Neural progenitor cell (in vitro differentiated cells): Measurements from ENCODE around the gene NCOA3. TPM values are rescaled to one million over a fixed set of nuclear protein-coding genes. Genes with fewer than 3 reads are reported as not detected.

Experiments used
- DNase-seq: peaks from one replicate; pipeline ENCODE4 v3.0.0-alpha.2; 2016; ENCODE audit warnings: low spot score
- H2AFZ ChIP-seq: fragments of 200-600 bp; sonication (generic); replicated peaks from 2 replicates; pipeline ENCODE4 v1.6.1; 2016; ENCODE audit warnings: antibody characterized with exemption
- H3F3A ChIP-seq: fragments of 200-600 bp; sonication (generic); 2 replicates; pipeline ENCODE4 v1.6.1; 2016; ENCODE audit warnings: antibody characterized with exemption, low read depth
- H3K27ac ChIP-seq: fragments of 200-600 bp; sonication (generic); 2 replicates; pipeline ENCODE4 v1.5.1; 2016; ENCODE audit warnings: mild to moderate bottlenecking
- H3K27me3 ChIP-seq: fragments of 200-600 bp; sonication (generic); 2 replicates; pipeline ENCODE4 v1.6.1; 2016; ENCODE audit warnings: mild to moderate bottlenecking, moderate library complexity
- H3K36me3 ChIP-seq: fragments of 200-600 bp; sonication (generic); 2 replicates; pipeline ENCODE4 v1.5.1; 2016
- H3K4me1 ChIP-seq: fragments of 200-600 bp; sonication (generic); 2 replicates; pipeline ENCODE4 v1.6.1; 2016; ENCODE audit warnings: mixed run types
- H3K4me2 ChIP-seq: fragments of 200-600 bp; sonication (generic); 2 replicates; pipeline ENCODE4 v1.6.1; 2016
- H3K4me3 ChIP-seq: fragments of 200-600 bp; sonication (generic); 2 replicates; pipeline ENCODE4 v1.5.1; 2016
- H3K79me2 ChIP-seq: fragments of 200-600 bp; sonication (generic); 2 replicates; pipeline ENCODE4 v1.6.1; 2016; ENCODE audit warnings: low read depth
- H3K9ac ChIP-seq: fragments of 200-600 bp; sonication (generic); 2 replicates; pipeline ENCODE4 v1.6.1; 2016
- H3K9me3 ChIP-seq: fragments of 200-600 bp; sonication (generic); 2 replicates; pipeline ENCODE4 v1.5.1; 2016; ENCODE audit warnings: low read depth
- H4K20me1 ChIP-seq: fragments of 200-600 bp; sonication (generic); 2 replicates; pipeline ENCODE4 v1.6.1; 2016; ENCODE audit warnings: low read depth
- H3K27ac Mint-ChIP-seq: 3 replicates; pipeline ENCODE4 v1.8.0; 2021; ENCODE audit warnings: mixed read lengths
- H3K27me3 Mint-ChIP-seq: 2 replicates; pipeline ENCODE4 v1.8.0; 2022; ENCODE audit warnings: low read depth, mild to moderate bottlenecking, inconsistent platforms, moderate library complexity, mixed read lengths; ENCODE audit not compliant: insufficient read depth
- H3K36me3 Mint-ChIP-seq: 3 replicates; pipeline ENCODE4 v1.8.0; 2021; ENCODE audit warnings: mixed read lengths
- H3K4me1 Mint-ChIP-seq: 3 replicates; pipeline ENCODE4 v1.8.0; 2021; ENCODE audit warnings: mixed read lengths
- H3K4me3 Mint-ChIP-seq: 3 replicates; pipeline ENCODE4 v1.8.0; 2021; ENCODE audit warnings: mild to moderate bottlenecking, moderate library complexity, mixed read lengths
- H3K9me3 Mint-ChIP-seq: 3 replicates; pipeline ENCODE4 v1.8.0; 2020; ENCODE audit warnings: mixed read lengths
- EZH2 ChIP-seq: fragments of 200-600 bp; sonication (generic); IDR thresholded peaks from 2 replicates; pipeline ENCODE4 v1.6.1; 2017; ENCODE audit warnings: antibody characterized with exemption, mild to moderate bottlenecking, moderate library complexity
- EZH2phosphoT487 ChIP-seq: fragments of 200-600 bp; sonication (generic); IDR thresholded peaks from 2 replicates; pipeline ENCODE4 v1.6.1; 2017; ENCODE audit warnings: antibody characterized with exemption
- total RNA-seq: library from RNA; depleted of rRNA; stranded (reverse); fragments of >200 nt; gene quantifications from 2 replicates; pipeline ENCODE4 v1.2.3, GENCODE V29; 2015; ENCODE audit warnings: low replicate concordance
- TF ChIP-seq, protein P1 (sequence below): fragments of 200-600 bp; sonication (generic); IDR thresholded peaks from 2 replicates; pipeline ENCODE4 v1.5.1; 2017; ENCODE audit warnings: antibody characterized with exemption, mild to moderate bottlenecking

The NCOA3 gene
- total RNA-seq, 1 donor from 2014 or later, result 64.5 TPM

DNA sequence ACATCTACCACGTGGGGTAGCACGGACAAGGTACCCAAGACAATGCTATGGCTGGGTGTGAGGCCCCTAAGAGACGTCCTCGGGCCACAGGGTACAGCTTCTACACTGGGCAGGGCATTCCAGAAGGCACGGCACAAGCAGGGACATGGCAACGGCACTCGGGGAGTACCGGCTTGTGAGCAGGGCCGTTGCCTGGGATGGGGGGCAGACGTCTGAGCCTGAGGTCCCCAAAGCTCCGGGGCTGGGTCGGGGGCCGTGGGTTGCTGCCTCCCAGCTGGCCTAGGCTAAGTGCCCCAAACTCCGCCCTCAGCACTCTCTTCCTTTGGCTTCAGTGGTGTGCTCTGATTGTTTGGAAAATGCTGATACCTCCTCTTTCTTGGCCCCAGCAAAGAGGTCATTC, 173.0 kb downstream of the NCOA3 start:
- H4K20me1 ChIP-seq, result no peaks in the 10 kb centered on the region
- no peaks in the 10 kb centered on the region for H3K79me2 ChIP-seq
- no peak overlapping the region for H2AFZ ChIP-seq
- Mint-ChIP-seq H3K4me1 (peaks cover 17% of the 10 kb centered on the region), H3K27ac (no peak overlapping the region), H3K36me3 (no peaks in the 10 kb centered on the region), H3K9me3 (no peaks in the 10 kb centered on the region), H3K27me3 (peaks cover 11% of the 10 kb centered on the region), H3K4me3 (no peak overlapping the region)
- TF ChIP-seq, protein P1, sequence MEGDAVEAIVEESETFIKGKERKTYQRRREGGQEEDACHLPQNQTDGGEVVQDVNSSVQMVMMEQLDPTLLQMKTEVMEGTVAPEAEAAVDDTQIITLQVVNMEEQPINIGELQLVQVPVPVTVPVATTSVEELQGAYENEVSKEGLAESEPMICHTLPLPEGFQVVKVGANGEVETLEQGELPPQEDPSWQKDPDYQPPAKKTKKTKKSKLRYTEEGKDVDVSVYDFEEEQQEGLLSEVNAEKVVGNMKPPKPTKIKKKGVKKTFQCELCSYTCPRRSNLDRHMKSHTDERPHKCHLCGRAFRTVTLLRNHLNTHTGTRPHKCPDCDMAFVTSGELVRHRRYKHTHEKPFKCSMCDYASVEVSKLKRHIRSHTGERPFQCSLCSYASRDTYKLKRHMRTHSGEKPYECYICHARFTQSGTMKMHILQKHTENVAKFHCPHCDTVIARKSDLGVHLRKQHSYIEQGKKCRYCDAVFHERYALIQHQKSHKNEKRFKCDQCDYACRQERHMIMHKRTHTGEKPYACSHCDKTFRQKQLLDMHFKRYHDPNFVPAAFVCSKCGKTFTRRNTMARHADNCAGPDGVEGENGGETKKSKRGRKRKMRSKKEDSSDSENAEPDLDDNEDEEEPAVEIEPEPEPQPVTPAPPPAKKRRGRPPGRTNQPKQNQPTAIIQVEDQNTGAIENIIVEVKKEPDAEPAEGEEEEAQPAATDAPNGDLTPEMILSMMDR, result no peak
- TF ChIP-seq EZH2phosphoT487, result no peak
- H3K9ac ChIP-seq, result no peak overlapping the region
- H3K36me3 ChIP-seq, result no peaks in the 10 kb centered on the region
- H3K4me3 ChIP-seq, result no peak overlapping the region
- no peaks in the 10 kb centered on the region for H3K27me3 ChIP-seq
- H3F3A ChIP-seq, result no peaks in the 10 kb centered on the region
- H3K4me1 ChIP-seq, result no peaks in the 10 kb centered on the region
- DNase-seq, result no peak
- H3K9me3 ChIP-seq, result no peaks in the 10 kb centered on the region
- H3K4me2 ChIP-seq, result no peak overlapping the region
- no peak overlapping the region for H3K27ac ChIP-seq

DNA sequence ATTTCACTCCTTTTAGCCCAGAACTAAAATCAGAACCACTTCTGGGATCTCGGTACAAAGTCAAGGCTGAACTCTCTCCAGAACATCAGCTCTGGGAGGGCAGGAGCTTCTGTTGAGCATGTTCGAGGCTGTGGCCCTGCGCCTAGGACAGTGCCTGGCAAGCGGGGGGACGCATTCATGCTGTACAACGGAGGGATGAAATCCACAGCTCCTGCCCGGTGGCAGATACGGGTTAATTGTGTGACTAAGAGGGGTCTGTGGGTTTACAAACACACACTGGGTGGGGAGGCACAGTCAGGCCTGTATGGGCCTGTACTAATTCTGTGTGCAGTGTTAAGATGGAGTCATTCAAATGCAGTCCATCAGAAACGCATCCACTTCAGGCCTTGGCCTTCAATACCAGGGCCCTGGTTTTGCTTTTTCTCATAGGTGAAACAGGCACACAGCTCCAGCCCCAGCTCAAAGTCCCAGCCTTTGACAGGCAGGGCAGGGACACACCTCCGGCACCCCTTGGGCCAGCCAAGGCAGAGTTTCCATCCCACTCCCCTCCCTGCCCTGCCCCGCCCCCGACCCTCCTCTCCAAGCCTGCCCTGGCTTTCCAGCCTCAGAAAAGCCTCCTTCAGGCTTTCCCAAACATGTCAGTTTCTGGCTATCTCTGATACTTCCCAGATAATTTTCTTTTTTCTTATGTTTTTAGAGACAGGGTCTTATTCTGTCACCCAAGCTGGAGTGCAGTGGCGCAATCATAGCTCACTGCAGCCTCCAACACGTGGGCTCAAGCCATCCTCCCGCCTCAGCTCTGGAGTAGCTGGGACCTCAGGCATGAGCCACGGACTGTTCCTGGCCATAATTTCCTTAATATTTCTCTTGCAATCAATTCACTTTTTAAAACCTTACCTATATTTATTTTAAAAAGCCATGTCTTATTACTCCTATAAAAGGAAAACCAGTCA, 173.8 kb downstream of the NCOA3 start:
- no peak overlapping the region for H3K9ac ChIP-seq
- H3K4me3 Mint-ChIP-seq, result no peak overlapping the region
- H3K4me1 ChIP-seq, result no peaks in the 10 kb centered on the region
- no peak overlapping the region for H2AFZ ChIP-seq
- H3K9me3 ChIP-seq, result no peaks in the 10 kb centered on the region
- H3K4me2 ChIP-seq, result no peak overlapping the region
- peak; percentile 43 for DNase-seq
- peaks cover 17% of the 10 kb centered on the region for H3K4me1 Mint-ChIP-seq
- H3F3A ChIP-seq, result no peaks in the 10 kb centered on the region
- no peaks in the 10 kb centered on the region for H3K9me3 Mint-ChIP-seq
- no peaks in the 10 kb centered on the region for H3K27me3 ChIP-seq
- TF ChIP-seq, protein P1, result no peak
- no peak for TF ChIP-seq EZH2
- TF ChIP-seq EZH2phosphoT487, result no peak
- H3K79me2 ChIP-seq, result no peaks in the 10 kb centered on the region
- no peaks in the 10 kb centered on the region for H3K36me3 Mint-ChIP-seq
- no peaks in the 10 kb centered on the region for H4K20me1 ChIP-seq
- H3K4me3 ChIP-seq, result no peak overlapping the region
- no peak overlapping the region for H3K27ac Mint-ChIP-seq
- H3K27ac ChIP-seq, result no peak overlapping the region
- H3K27me3 Mint-ChIP-seq, result peaks cover 9% of the 10 kb centered on the region
- no peaks in the 10 kb centered on the region for H3K36me3 ChIP-seq

DNA sequence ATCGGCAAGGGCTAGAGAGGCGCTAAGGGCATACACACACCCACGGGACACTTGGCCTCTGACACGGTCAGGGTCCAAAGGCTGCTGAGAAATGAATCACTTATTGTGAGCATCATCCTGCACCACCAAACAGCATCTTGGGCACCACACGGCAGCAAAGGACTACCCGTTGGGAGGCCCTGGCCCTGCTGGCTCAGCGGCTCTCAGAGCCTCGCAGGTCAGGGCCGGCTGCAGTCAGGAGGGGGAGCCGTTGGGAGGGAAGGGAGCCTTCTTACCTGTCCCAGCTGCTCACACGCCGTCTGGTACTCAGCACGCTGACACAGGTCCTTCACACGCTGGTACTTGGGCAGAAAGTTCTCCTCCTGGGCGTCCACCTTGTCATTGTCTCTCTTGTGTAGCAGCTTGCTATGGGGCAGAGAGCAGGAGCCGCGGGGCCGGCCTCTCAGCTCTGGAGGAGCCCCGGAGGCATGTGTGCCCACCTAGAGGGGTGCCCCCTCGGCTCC, 174.6 kb downstream of the NCOA3 start:
- H3K27me3 ChIP-seq, result no peaks in the 10 kb centered on the region
- DNase-seq, result peak; percentile 51
- H3K27ac ChIP-seq, result no peak overlapping the region
- H3K4me1 ChIP-seq, result no peaks in the 10 kb centered on the region
- H2AFZ ChIP-seq, result no peak overlapping the region
- TF ChIP-seq, protein P1, result peak; percentile 32
- TF ChIP-seq EZH2phosphoT487, result no peak
- no peak for TF ChIP-seq EZH2
- H3K9me3 ChIP-seq, result no peaks in the 10 kb centered on the region
- H4K20me1 ChIP-seq, result no peaks in the 10 kb centered on the region
- H3K79me2 ChIP-seq, result no peaks in the 10 kb centered on the region
- H3K4me2 ChIP-seq, result no peak overlapping the region
- no peak overlapping the region for H3K4me3 ChIP-seq
- H3K9ac ChIP-seq, result no peak overlapping the region
- no peaks in the 10 kb centered on the region for H3K36me3 ChIP-seq
- no peaks in the 10 kb centered on the region for H3K9me3 Mint-ChIP-seq
- H3K27ac Mint-ChIP-seq, result no peak overlapping the region
- no peaks in the 10 kb centered on the region for H3F3A ChIP-seq
- H3K27me3 Mint-ChIP-seq, result peaks cover 9% of the 10 kb centered on the region
- peaks cover 17% of the 10 kb centered on the region for H3K4me1 Mint-ChIP-seq
- no peak overlapping the region for H3K4me3 Mint-ChIP-seq
- no peaks in the 10 kb centered on the region for H3K36me3 Mint-ChIP-seq
